PFSK-1 (cell line): ENCODE results near the gene GALNT10.

ENCODE experiments used
- FOXP2 ChIP-seq: optimal IDR thresholded peaks from 2 replicates; pipeline ENCODE3; 2011; ENCODE audit warnings: borderline replicate concordance, control low read depth, inconsistent platforms; ENCODE audit not compliant: insufficient read depth; ENCODE audit errors: extremely low read length, extremely low read depth
- POLR2AphosphoS5 ChIP-seq: IDR thresholded peaks from 2 replicates; pipeline ENCODE4 v1.6.1; 2012; ENCODE audit warnings: low read depth, mild to moderate bottlenecking, control low read depth, low read length, moderate library complexity
- SIN3A ChIP-seq: IDR thresholded peaks from 2 replicates; pipeline ENCODE4 v1.6.1; 2012; ENCODE audit warnings: mild to moderate bottlenecking, low read length, moderate library complexity, borderline replicate concordance; ENCODE audit not compliant: insufficient read depth
- TF ChIP-seq, protein P1 (sequence below), 2 experiments: IDR thresholded peaks; 2 replicates each; pipeline versions ENCODE4 v1.6.1 to v1.8.0; 2011 to 2012; ENCODE audit warnings: low read depth in 2 of 2, low read length in 2 of 2, control low read depth in 1 of 2, inconsistent platforms in 1 of 2, mild to moderate bottlenecking in 1 of 2, moderate library complexity in 1 of 2; ENCODE audit not compliant: insufficient read depth in 1 of 2

DNA sequence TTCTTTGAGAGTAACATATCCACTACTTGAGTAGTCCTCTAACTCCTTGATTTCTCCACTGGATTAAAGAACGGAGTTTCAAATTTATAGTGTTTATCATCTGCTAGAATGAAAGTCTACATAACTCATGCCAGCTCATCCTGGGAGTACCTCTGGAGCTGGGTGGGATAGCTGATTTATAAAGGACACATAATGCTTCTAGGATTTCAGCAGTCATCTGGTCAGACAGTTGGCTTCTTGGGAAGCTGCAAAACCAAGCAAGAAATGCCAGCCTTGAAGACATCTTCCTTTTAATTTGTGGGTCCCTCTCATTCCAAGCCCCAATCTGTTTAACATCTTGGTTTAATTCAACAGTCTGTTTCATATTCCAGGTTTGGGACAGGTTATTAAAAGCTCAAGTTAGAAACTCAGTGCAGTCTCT lies 3.2 kb downstream of the GALNT10 start:
- no peak for TF ChIP-seq POLR2AphosphoS5
- TF ChIP-seq SIN3A = no peak
- TF ChIP-seq FOXP2 = no peak
- TF ChIP-seq, protein P1, sequence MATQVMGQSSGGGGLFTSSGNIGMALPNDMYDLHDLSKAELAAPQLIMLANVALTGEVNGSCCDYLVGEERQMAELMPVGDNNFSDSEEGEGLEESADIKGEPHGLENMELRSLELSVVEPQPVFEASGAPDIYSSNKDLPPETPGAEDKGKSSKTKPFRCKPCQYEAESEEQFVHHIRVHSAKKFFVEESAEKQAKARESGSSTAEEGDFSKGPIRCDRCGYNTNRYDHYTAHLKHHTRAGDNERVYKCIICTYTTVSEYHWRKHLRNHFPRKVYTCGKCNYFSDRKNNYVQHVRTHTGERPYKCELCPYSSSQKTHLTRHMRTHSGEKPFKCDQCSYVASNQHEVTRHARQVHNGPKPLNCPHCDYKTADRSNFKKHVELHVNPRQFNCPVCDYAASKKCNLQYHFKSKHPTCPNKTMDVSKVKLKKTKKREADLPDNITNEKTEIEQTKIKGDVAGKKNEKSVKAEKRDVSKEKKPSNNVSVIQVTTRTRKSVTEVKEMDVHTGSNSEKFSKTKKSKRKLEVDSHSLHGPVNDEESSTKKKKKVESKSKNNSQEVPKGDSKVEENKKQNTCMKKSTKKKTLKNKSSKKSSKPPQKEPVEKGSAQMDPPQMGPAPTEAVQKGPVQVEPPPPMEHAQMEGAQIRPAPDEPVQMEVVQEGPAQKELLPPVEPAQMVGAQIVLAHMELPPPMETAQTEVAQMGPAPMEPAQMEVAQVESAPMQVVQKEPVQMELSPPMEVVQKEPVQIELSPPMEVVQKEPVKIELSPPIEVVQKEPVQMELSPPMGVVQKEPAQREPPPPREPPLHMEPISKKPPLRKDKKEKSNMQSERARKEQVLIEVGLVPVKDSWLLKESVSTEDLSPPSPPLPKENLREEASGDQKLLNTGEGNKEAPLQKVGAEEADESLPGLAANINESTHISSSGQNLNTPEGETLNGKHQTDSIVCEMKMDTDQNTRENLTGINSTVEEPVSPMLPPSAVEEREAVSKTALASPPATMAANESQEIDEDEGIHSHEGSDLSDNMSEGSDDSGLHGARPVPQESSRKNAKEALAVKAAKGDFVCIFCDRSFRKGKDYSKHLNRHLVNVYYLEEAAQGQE (IDR thresholded peaks at IDR 0.05; ENCODE audit: insufficient read depth in 1 of 2, low read depth in 2 of 2, low read length in 2 of 2) = no peak
